Endothelial cell (in vitro differentiated cells): ENCODE measurements around the gene TBC1D30. TPM values are rescaled to one million over a fixed set of nuclear protein-coding genes. Genes with fewer than 3 reads are reported as not detected.

Source experiments
- DNase-seq: peaks from one replicate; pipeline ENCODE4 v3.0.0; 2021; ENCODE audit warnings: low spot score
- H3K27ac Mint-ChIP-seq: one replicate; pipeline ENCODE4 v1.8.0; 2021; ENCODE audit warnings: mixed read lengths, inconsistent platforms; ENCODE audit not compliant: unreplicated experiment
- H3K27me3 Mint-ChIP-seq: one replicate; pipeline ENCODE4 v1.8.0; 2021; ENCODE audit warnings: mild to moderate bottlenecking, moderate library complexity, mixed read lengths, inconsistent platforms; ENCODE audit not compliant: unreplicated experiment
- H3K36me3 Mint-ChIP-seq: one replicate; pipeline ENCODE4 v1.8.0; 2021; ENCODE audit warnings: mild to moderate bottlenecking, low read depth, mixed read lengths, inconsistent platforms; ENCODE audit not compliant: unreplicated experiment
- H3K4me1 Mint-ChIP-seq: one replicate; pipeline ENCODE4 v1.8.0; 2021; ENCODE audit warnings: mild to moderate bottlenecking, mixed read lengths, inconsistent platforms; ENCODE audit not compliant: unreplicated experiment
- H3K4me3 Mint-ChIP-seq: one replicate; pipeline ENCODE4 v1.8.0; 2021; ENCODE audit warnings: mild to moderate bottlenecking, mixed read lengths, inconsistent platforms; ENCODE audit not compliant: unreplicated experiment
- H3K9me3 Mint-ChIP-seq: one replicate; pipeline ENCODE4 v1.8.0; 2021; ENCODE audit warnings: mixed read lengths, inconsistent platforms; ENCODE audit not compliant: unreplicated experiment
- CTCF ChIP-seq: fragments of 200-600 bp; sonication (generic); IDR thresholded peaks from one replicate; pipeline ENCODE4 v1.5.0; 2021; ENCODE audit warnings: antibody characterized with exemption; ENCODE audit not compliant: unreplicated experiment
- total RNA-seq: library from RNA; stranded (reverse); fragmentation: NEBNext Ultra II Directional; extraction: Animal tissue kit (Norgen Biotek cat#: 25700); gene quantifications from one replicate; pipeline ENCODE4 v1.2.1, GENCODE V29; 2021; ENCODE audit not compliant: unreplicated experiment

TBC1D30 gene
- total RNA-seq, 1 donor from 2014 or later, result 3.6 TPM

GRCh38 chr12:64806593-64807460 is 17.6 kb upstream of the TBC1D30 start:
- Mint-ChIP-seq H3K9me3 (no peaks in the 10 kb centered on the region), H3K36me3 (no peaks in the 10 kb centered on the region), H3K27ac (no peak overlapping the region), H3K27me3 (no peaks in the 10 kb centered on the region), H3K4me3 (no peak overlapping the region), H3K4me1 (no peaks in the 10 kb centered on the region)
- no peak for DNase-seq
- no peak for TF ChIP-seq CTCF

- Mint-ChIP-seq H3K27ac (no peak overlapping the region), H3K9me3 (no peaks in the 10 kb centered on the region), H3K4me3 (no peak overlapping the region), H3K4me1 (no peaks in the 10 kb centered on the region), H3K36me3 (no peaks in the 10 kb centered on the region), H3K27me3 (no peaks in the 10 kb centered on the region)
- DNase-seq, result no peak
- no peak for TF ChIP-seq CTCF
Measured at GRCh38 chr12:64808110-64808509, 16.3 kb upstream of the TBC1D30 start.

- Mint-ChIP-seq H3K4me1 (no peaks in the 10 kb centered on the region), H3K9me3 (no peaks in the 10 kb centered on the region), H3K4me3 (no peak overlapping the region), H3K27ac (no peak overlapping the region), H3K36me3 (no peaks in the 10 kb centered on the region), H3K27me3 (no peaks in the 10 kb centered on the region)
- TF ChIP-seq CTCF, result no peak
- DNase-seq, result no peak
Measured at GRCh38 chr12:64810831-64811230, 13.6 kb upstream of the TBC1D30 start.

- Mint-ChIP-seq H3K27ac (no peak overlapping the region), H3K36me3 (no peaks in the 10 kb centered on the region), H3K4me3 (no peak overlapping the region), H3K27me3 (no peaks in the 10 kb centered on the region), H3K9me3 (no peaks in the 10 kb centered on the region), H3K4me1 (no peaks in the 10 kb centered on the region)
- no peak for TF ChIP-seq CTCF
- DNase-seq, result no peak
Measured at GRCh38 chr12:64813723-64814122, 10.7 kb upstream of the TBC1D30 start.

GRCh38 chr12:64814432-64814831 is 10.0 kb upstream of the TBC1D30 start:
- Mint-ChIP-seq H3K9me3 (no peaks in the 10 kb centered on the region), H3K27ac (no peak overlapping the region), H3K27me3 (no peaks in the 10 kb centered on the region), H3K36me3 (no peaks in the 10 kb centered on the region), H3K4me1 (no peaks in the 10 kb centered on the region), H3K4me3 (no peak overlapping the region)
- TF ChIP-seq CTCF, result no peak
- no peak for DNase-seq
